Astrocyte (in vitro differentiated cells and primary cell): ENCODE measurements around the gene FBXO44.
"Not testable (repeated sequence)": the region's sequence is repeated elsewhere in the genome, so short reads cannot be mapped to it uniquely, and the experiment has no call there.

Experiments used
- EZH2 ChIP-seq: IDR thresholded peaks from 2 replicates; pipeline ENCODE4 v1.6.1; 2012; ENCODE audit warnings: mild to moderate bottlenecking, low read length, inconsistent platforms; ENCODE audit not compliant: insufficient read depth
- TF ChIP-seq, protein P1 (sequence below): IDR thresholded peaks from 2 replicates; pipeline ENCODE4 v1.5.1; 2011; ENCODE audit warnings: low read depth, mild to moderate bottlenecking, inconsistent platforms, low read length, moderate library complexity; ENCODE audit not compliant: insufficient read depth

GRCh38 chr1:11608596-11609130 lies 46.0 kb upstream of the FBXO44 start:
- TF ChIP-seq, protein P1, sequence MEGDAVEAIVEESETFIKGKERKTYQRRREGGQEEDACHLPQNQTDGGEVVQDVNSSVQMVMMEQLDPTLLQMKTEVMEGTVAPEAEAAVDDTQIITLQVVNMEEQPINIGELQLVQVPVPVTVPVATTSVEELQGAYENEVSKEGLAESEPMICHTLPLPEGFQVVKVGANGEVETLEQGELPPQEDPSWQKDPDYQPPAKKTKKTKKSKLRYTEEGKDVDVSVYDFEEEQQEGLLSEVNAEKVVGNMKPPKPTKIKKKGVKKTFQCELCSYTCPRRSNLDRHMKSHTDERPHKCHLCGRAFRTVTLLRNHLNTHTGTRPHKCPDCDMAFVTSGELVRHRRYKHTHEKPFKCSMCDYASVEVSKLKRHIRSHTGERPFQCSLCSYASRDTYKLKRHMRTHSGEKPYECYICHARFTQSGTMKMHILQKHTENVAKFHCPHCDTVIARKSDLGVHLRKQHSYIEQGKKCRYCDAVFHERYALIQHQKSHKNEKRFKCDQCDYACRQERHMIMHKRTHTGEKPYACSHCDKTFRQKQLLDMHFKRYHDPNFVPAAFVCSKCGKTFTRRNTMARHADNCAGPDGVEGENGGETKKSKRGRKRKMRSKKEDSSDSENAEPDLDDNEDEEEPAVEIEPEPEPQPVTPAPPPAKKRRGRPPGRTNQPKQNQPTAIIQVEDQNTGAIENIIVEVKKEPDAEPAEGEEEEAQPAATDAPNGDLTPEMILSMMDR, result not testable (repeated sequence)
- not testable (repeated sequence) for TF ChIP-seq EZH2
